Dedifferentiated amniotic fluid mesenchymal stem cell (primary cell): ENCODE measurements around the gene FLRT1.

Experiments
- DNase-seq: peaks from one replicate; pipeline ENCODE4 v3.0.0-alpha.2; 2016; ENCODE audit errors: extremely low spot score

FLRT1 gene

DNA sequence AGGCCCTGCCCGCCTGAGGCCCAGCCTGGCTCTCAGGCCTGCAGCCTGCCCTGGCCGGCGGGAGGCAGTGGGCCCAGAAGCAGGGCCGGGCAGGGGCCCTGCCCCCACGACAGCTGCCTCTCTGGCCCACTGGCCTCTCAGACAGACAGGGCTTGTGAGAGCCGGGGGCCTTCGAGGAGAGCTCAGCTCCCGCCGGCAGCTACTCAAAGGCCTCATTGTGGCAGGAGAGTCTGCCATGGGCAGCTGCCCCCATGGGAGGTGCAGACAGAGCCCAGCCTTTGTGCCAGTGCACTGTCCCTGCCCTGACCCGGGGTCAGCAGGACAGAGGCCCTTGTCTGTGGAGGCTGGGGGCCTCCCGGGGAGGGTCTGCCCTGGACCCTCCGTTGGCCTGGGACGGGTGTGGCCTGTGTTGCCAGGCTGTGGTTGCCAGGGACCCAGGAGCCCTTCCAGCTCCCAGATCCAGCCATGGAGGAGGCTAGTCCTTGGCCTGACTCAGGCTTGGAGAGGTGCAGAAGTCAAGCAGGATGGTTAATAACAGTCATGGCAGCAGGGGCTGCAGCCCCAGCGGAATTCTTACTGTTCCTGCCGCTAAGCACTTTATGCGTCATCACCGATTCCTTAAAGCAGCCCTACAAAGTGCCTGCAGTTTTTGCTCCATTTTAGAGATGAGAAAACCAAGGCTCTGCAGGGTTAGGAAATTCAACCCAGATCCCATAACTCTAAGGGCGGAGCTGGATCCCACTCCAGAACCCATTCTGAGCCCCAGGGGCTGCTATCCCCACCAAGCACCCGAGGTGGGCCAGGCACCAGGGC lies 12.5 kb downstream of the FLRT1 start:
- DNase-seq = no peak

GRCh38 chr11:64049509-64049908 lies 13.8 kb downstream of the FLRT1 start:
- no peak for DNase-seq

DNA sequence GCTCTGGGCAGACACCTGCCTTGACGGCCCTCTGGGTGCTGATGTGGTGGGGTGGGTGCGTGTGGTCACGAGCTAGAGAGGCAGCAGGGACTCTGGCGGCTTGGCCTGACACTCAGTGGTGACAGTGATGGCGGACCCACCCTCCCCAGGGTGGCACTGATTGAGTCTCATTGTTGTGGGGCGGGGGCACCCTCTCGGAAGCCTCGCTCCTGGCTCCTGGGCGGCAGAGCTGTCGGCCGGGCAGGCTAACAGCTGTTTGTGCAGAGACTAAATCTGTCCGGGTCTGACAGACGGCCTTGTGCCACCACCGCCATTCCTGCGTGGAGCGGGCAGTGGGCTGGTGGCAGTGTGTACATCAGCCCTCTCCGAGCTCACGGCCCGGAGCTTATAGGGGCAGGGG lies 15.6 kb downstream of the FLRT1 start:
- DNase-seq = no peak

DNA sequence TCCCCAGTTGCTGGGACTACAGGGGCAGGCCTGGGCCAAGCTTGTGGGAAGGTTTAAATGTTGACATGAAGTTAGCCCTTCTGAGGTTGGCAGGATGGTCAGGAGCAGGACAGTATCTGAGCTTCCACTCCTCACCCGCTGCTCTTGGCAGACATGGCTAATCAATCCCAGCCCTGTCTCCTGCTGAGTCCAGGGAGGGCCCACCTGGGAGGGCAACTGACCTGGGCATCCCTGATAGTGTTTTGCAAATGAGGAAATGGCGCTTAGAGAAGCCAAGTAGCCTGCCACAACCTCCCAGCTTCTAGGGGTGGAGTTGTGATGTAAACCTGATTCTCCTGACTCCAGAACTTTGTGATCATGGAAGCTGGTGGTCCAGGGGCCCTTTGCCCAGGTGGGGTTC lies 16.7 kb downstream of the FLRT1 start:
- no peak for DNase-seq

DNA sequence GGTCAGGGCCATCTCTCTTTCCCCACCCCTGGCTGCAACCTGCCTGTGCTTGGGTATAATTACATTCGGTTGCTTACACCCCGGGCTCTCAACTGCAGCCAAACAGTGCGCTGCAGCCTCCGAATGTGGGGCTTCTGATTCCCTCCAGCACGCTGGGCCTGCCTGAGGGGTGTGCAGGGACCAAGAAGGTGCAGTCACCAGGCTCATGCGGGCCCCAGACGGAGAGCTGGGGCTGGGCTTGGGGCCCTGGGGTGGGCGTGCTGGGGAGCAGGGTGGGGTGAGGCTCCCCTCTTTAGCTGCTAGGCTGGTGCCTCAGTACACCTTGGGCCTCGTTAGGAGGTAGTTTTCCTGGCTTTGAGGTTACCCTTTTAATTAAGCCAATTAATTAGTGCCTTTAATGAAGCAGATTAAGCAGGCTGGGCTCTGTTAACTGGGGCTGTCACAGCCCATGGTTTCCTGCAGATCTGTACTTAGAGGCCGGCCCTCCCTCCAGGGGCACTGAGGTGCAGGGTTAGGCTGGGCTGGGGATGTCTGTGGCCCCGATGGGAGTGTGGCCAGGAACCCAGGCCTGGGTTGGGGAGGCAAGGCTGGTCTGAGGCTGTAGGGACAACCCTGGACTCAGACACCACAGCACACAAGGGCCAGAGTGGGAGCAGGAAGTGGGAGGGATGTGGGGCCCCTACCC lies 17.3 kb downstream of the FLRT1 start:
- DNase-seq = no peak

DNA sequence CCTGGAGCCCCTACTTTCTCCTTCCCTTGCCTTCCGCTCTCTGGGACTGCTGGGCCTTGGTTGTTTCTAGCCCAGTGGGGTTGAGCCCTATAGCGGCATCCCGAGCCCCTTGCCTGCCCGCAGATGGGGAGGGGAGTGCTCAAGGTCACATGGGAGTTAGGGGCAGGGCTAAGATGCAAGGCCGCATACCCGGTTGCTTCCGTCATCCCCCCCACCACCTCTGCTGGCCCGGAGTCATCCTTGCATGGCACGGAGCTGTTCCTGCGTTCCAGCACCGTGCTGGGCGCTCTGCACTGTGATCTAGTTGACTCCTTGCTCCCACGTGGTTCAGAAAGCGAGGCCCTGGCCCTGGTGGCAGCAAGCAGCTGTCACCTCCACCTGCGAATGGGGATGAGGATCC lies 18.0 kb downstream of the FLRT1 start:
- no peak for DNase-seq

DNA sequence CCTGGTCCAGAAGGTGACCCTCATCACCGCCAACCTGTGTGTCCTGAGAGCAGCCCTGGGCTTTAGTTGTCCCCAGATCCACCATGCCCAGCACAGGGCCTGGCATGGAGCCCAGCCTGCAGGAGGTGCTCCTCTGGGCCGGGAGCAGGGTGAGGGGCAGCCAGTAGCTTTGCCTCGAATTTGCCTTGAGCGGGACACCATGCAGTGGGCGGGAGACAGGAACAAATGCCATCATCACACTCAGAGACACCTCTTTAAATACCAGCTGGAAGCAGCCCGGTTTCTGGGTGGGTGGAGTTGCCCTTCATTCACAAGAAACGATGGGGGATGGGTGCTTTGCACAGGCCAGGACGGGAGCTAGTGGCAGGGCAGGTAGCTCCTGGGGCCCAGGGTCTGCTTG lies 19.3 kb downstream of the FLRT1 start:
- no peak for DNase-seq

DNA sequence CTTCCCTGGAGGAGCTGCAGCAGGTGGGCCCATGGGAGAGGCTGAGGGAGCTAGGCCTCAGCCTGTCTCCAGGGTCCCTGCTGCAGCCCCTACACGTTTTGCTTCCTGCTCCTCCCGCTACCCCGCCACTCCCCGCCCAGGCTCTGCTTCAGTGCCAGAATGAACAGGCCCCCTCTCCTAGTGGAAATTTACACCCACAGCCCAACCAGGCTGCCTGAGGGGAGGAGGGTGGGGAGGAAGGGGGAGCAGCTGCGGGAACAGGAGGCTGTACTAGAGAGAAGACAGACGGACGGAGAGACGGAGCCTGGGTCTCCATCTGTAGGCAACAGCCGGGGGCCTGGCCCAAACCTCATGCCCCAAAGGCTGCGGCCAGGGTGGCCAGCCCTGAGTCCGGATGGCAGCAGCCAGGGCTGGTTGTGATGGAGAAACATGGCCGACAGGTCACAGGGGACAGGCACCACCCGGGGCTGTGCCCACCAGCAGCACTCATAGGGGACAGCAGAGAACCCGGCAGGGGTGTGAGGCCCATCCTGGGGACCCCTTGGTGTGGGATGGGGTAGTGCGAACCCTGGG lies 20.6 kb downstream of the FLRT1 start:
- no peak for DNase-seq

GRCh38 chr11:64056861-64057260 lies 21.1 kb downstream of the FLRT1 start:
- DNase-seq = no peak

DNA sequence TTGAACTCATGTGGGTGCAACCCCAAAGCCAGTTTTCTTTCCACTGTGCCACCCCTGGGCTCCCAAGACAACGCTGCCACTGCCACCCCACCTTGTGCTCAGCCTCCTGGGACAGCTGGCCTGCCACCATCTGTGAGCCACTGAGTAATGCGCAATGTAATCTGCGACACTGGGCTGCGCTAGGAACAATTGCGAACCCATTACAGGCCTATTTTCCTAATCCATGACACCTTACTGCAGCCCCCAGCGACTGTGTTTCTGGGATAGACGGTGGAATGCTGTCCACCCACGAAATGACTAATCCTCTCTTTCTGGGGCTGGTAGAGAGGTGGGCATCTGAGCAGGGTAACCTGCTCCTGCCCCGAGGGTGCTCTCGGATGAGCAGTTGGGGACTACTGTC lies 22.2 kb downstream of the FLRT1 start:
- no peak for DNase-seq

DNA sequence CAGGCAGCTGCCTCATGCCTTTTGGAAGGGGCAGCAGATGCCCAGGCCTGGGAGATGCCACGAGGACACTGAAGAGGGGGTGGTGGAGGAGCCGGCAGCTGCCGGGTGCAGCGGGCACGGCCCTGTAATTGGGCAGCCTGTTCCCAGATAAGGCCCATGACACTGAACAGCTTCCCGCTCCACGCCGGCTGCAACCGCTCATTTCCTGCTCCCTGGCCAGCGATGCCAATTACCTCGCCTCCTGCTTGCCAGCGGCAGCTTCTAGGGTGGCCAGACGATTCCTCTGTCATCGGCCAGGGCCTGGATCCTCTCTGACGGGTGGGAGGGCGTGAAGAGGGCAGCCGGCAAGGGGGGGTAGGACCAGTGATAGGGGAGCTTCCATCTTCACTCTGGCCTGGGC lies 22.8 kb downstream of the FLRT1 start:
- no peak for DNase-seq

- DNase-seq = no peak
Measured at GRCh38 chr11:64059339-64060140, 23.8 kb downstream of the FLRT1 start.

DNA sequence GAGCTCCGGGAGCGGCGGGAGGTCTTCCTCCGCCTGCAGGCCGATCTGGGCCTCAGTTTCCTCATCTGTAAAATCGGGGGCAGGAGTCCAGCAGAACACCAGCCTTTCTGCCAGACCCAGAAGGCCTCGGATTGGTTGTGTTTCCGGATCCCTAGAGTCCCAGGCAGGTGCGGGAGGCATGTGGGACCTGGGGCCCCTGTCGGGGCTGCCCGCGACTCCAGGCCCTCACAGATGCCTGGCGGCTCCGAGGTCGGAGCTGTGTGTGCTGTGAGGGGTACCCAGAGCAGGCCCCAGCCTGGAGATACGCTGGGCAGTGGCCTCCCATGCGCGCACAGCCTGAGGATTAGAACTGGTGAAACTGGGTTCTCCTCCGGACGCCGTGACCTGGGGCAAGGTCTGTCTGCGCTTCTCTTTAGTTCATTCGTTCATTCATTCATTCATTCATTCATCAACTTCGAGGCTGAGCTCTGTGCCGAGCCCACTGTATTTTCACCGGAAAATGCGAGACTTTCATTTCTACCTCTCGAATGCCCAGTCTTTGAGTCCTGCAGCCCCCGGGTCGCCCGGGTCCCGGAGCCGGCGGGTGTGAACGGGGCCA lies 24.6 kb downstream of the FLRT1 start:
- DNase-seq = no peak

- no peak for DNase-seq
Measured at GRCh38 chr11:64060861-64061444, 25.2 kb downstream of the FLRT1 start.

DNA sequence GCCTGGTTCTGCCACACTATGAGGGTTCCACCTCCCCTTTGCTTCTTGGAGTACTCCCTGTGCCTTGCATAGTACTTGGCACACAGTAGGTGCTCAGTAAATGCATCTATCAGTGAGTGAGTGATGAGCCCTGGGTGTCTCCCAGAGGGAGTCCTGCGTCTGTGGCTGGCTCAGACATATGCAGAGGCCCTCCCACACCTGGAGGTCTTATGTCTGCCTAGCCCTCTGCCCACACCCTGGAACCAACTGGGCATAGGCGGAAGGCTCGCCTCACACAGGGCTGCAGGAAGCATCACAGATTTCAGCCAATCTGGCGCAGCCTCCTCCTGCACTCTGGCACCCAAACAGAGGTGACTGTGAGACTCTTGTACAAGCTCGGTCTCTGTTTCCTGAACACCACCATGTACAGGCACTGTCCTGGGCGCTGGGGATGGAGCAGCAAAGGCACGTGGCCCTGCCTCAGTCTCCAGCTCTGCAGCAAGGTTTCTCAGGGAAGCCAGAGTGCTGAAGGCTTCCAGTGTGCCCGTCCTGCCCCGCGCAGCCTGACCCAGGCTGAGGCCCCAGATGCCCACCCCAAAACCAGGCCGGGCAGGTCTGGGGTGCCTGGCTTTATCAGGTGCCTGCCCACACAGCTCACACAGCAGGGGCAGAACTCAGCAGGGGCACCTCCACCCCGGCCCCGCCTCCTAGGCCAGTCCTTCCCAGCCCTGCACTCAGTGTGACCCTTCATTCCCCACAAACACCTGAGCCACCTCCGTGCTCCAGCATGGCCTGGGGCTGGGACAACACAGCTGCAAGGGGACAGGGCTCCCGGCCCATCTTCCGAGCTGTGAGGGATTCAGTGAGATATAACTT lies 26.7 kb downstream of the FLRT1 start:
- DNase-seq = no peak

DNA sequence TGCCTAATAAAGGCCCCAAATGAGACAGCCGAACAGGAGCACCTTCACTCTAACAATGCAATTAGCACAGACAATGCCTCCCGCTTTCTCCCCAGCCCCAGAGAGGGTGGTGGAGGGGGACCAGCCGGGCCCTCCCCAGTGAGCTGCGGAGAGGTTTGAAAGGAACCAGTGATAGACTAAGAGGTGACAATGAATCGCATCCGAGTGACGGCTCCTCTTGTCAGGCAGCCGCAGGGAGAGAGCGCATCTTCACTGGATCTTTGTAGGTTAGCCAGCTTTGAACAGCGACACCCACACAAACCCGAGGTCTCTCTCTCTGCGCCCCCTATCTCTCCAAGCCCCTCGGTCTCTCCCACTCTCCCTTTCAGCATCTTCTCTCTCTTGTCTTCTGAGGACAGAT lies 28.0 kb downstream of the FLRT1 start:
- no peak for DNase-seq

GRCh38 chr11:64064374-64065140 lies 28.8 kb downstream of the FLRT1 start:
- no peak for DNase-seq

- no peak for DNase-seq
Measured at GRCh38 chr11:64065141-64065465, 29.4 kb downstream of the FLRT1 start.

GRCh38 chr11:64065712-64066111 lies 30.0 kb downstream of the FLRT1 start:
- no peak for DNase-seq
